ENCODE data around the gene CACNA1H.
"Not testable (repeated sequence)": the region's sequence is repeated elsewhere in the genome, so short reads cannot be mapped to it uniquely, and the experiment has no call there.

CACNA1H gene

DNA sequence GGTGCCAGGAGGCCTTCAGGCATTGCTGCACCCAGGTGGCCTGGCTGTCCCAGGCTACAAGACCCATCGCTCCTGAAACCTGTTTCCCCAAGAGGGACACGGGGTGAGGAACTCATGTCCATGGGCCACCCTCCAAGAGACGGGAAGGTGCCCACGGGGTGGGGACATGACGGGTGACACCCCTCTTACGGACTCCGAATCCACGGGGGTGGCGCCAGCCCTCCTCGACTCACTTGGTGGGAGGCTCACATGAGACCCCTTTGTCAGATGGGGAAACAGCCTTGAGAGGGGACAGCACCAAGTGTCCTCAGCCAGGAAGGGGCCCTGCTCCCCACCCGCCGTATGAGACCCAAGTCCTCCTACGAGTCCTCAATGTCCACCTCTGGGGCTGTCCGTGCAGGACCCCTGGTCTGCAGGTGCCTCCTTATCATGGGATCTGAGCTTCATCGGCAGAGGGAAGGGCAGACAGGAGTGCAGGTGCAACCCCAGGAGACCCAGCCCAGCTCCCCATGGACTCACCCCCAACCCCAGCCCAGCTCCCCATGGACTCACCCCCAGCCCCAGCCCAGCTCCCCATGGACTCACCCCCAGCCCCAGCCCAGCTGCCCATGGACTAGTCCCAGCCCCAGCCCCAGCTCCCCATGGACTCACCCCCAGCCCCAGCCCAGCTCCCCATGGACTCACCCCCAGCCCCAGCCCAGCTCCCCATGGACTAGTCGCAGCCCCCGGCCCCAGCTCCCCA lies 77.7 kb downstream of the CACNA1H start:
- not testable (repeated sequence) for DNase-seq

DNA sequence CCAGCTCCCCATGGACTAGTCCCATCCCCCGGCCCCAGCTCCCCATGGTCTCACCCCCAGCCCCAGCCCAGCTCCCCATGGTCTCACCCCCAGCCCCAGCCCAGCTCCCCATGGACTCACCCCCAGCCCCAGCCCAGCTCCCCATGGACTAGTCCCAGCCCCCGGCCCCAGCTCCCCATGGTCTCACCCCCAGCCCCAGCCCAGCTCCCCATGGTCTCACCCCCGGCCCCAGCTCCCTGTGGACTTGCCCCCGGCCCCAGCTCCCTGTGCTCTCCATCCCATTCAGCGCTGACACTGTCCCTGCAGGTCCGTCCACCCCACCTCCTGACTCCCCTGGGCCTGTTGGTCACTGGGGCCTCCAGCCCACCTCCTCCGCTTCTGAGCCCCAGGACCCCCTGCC lies 78.4 kb downstream of the CACNA1H start:
- not testable (repeated sequence) for DNase-seq

DNA sequence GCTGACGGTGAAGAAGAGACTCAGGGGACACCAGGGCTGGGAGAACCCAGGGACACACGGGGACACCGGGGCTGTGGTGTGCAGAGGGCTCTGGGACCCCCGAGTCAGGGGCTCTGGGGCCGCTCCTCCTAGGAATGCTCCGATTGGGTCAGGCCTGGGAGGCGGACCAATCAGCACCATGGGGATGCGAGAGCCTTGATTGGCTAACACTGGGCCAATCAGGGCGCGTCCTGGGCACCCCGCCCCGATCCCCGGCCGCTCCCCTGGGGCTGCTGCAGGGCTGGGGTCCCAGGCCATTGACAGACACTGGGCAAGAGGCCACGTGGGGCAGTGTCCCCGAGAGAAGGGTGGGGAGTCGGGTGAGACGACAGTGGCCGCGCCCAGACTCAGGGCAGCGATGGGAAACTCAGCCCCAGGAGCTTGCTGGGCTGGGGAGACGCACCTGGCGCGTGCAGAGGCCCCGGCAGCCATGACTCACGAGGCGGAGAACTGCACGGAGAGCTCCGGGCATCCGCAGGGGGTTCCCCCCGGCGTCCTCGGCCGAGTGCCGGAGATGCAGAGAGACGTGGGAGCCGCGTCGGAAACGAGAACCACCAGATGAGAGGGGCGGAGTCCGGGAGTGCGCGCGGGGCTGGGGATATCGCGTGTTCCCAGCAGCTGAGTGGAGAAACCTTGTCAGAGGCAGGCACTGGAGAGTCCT lies 79.3 kb downstream of the CACNA1H start:
- DNase-seq = not testable (repeated sequence)

DNA sequence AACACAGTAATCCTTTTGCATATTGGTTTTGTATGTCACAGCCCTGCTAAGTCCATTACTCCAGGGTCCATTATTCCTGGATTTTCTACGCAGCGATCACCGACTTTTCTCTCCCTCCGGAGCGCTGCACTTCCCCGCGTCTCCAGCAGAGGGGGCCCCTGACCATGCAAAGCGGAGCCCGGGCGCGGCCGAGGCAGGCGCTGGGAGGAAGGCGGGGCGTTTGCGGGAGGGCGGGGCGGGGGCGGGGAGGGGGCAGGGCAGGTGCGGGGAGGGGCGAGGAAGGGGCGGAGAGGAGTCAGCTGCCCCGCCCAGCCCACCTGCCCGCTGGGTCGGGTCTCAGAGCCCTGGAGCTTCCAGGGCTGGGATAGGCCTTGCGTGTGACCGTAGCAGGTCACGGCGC lies 83.8 kb downstream of the CACNA1H start:
- DNase-seq = not testable (repeated sequence)

DNA sequence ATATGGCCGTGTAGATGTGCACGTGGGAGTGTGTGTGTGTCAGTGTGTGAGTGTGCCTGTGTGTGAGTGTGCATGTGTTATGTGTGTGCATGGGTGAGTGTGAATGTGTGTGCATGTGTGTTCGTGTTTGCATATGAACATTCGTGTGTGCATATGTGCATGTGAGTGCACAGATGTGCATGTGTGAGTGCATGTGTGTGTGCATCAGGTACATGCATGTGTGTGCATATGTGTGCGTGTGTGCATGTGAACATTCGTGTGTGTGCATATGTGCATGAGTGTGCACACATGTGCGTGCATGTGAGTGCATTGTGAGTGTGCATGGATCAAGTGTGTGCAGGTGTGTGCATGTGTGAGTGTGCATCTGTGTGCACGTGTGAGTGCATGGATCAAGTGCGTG lies 85.1 kb downstream of the CACNA1H start:
- DNase-seq = no peak

DNA sequence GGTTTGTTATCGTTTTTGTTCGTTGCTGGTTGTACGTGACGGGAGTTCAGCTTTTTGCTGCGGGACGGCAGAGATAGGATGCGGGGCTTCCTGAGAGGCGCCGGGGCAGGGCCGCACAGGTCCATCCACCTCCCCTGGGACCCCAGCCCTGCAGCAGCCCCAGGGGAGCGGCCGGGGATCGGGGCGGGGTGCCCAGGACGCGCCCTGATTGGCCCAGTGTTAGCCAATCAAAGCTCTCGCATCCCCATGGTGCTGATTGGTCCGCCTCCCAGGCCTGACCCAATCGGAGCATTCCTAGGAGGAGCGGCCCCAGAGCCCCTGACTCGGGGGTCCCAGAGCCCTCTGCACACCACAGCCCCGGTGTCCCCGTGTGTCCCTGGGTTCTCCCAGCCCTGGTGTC lies 86.0 kb downstream of the CACNA1H start:
- DNase-seq = not testable (repeated sequence)

DNA sequence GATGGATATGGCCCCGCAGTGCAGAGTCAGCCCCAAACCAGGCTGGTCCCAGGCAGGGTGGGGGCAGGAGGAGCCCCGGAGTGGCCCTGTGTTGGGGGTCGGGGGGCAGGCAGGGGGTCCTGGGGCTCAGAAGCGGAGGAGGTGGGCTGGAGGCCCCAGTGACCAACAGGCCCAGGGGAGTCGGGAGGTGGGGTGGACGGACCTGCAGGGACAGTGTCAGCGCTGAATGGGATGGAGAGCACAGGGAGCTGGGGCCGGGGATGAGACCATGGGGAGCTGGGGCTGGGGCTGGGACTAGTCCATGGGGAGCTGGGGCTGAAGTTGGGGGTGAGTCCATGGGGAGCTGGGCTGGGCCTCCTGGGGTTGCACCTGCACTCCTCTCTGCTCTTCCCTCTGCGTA lies 86.7 kb downstream of the CACNA1H start:
- DNase-seq = not testable (repeated sequence)

DNA sequence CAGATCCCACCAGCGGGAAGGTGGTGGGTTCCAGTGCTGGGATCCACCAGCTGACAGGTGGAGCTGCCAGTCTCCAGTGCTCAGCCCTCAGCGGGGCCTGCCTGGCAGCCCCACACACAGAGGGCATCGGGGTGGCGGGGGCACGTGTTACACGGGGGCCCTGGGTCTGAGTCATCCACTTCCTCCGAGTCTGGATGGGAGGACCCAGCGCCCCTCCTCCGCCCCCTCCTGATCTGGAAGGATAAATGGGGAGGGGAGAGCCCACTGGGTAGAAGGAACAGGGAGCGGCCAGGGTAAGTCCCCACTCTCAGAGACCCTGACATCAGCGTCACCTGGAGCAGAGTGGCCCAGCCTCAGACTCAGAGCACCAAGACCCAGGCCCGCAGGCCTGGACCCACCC lies 87.5 kb downstream of the CACNA1H start, which contains the start of gene TPSAB1:
Gene TPSAB1 (plus strand): TSS at position 270 of the 400 bp plus-strand sequence. CDS start 234 bp downstream, outside the sequence.
- DNase-seq = not testable (repeated sequence)

DNA sequence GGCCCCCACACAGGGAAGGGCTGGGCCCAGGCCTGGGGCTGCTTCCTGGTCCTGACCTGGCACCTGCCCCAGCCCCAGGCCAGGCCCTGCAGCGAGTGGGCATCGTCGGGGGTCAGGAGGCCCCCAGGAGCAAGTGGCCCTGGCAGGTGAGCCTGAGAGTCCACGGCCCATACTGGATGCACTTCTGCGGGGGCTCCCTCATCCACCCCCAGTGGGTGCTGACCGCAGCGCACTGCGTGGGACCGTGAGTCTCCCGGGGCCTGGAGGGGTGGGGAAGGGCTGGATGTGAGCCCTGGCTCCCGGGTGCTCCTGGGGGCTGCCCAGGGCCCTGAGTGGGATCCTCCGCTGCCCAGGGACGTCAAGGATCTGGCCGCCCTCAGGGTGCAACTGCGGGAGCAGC lies 88.2 kb downstream of the CACNA1H start:
- DNase-seq = not testable (repeated sequence)

DNA sequence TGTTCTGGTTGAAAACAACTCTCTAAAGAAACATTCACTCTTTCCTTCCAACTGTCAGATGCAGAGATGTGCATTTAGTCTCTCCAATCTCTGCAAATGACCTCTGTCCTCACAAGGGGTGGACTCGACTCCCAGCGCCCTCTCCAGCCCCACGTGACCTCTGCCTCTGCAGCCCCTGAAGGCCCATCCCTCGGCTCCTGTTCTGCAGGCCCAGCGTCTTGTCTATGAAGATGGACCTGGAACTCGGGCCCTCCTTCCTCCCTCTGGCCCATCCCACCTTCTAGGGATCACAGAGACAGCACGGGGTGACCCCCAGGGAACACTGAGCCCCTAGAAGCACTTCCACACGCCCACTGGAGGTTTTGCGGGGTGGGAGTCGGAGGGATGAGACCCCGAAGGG lies 90.5 kb downstream of the CACNA1H start:
- not testable (repeated sequence) for DNase-seq

DNA sequence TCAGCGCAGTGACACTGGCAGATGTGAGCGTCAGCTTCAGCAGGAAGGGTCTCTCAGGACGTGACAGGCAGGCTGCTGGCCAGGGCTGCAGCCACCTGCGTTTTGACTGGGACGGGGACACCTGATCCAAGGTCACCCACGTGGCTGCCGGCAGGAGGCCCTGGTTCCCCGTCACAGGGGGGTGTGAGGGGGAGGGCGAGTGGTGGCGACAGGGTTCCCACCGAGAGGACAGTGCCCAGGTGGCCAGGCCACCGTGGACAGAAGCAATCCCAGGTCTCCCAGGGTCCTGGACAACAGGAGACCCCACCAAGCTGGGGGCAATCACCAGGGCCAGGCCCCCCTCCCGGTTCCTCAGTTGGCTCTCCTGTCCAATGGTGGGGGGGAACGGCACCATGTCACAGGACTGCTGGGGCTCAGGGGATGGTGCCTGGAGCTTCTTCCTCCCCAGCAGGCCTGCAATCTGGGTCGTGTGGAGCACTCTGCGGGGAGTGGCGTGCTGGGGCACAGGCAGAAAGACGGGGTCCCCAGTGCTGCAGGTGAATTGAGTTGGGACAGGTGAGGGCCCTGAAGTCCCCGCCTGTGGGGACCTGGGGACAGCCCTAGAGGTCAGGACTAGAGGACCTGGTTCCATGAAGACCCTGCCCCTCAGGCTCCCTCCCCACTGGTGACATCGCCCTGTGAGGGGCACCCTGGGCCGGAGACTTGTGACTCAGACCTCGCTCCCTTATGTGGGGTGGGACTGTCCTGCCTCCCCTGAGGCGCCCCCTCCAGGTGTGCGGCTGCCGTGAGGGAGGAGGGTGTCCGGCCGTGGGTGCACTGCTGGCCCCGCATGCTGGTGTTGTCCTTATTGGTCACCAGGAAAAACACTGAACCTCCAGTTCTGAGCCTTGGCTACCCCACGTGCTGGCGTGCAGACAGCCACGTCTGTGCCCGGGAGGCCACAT lies 91.3 kb downstream of the CACNA1H start:
- DNase-seq = not testable (repeated sequence)

DNA sequence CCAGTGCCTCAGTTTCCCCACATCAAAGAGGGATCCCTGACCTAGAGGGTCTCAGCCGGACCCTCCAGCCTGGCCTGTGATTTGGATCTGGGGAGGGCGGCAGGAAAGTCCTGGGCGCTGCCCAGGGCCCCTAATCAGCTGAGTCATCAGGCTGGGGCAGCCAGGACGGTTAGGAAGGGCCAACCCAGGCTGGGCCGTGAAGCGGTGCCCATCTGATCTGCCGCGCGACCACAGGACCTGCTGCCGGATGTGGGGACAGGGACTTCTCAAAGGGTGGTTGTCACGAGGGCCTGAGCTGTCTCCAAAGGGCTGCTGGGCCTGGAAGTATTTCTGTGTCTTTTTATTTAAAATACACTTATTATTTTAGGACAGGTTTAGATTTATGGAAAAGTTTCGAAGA lies 92.0 kb downstream of the CACNA1H start:
- DNase-seq = no peak

DNA sequence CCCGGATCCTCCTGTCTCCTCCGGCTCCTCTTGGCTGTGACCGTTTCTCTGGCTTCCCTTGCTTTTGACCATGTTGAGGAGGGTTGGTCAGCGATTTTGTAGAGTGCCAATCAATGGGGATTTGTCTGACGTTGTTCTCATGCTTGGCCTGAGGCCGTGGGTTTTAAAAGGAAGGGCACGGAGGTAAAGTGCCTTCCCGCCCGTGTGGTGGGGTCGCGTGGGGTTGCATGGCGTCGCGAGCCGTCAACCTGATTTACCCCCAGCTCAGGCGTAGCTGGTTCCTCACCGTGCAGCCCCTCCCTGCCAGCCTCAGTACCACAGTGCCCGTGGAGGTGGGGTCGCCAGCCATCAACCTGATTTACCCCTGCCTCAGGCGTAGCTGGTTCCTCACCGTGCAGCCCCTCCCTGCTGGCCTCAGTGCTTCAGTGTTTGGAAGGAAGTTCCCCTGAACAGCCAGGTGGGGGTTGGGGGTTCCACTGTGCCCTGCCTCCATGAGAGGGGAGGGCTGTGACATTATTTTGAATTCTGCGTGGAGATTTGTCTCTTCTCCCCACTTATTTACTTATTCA lies 92.6 kb downstream of the CACNA1H start:
- no peak for DNase-seq

DNA sequence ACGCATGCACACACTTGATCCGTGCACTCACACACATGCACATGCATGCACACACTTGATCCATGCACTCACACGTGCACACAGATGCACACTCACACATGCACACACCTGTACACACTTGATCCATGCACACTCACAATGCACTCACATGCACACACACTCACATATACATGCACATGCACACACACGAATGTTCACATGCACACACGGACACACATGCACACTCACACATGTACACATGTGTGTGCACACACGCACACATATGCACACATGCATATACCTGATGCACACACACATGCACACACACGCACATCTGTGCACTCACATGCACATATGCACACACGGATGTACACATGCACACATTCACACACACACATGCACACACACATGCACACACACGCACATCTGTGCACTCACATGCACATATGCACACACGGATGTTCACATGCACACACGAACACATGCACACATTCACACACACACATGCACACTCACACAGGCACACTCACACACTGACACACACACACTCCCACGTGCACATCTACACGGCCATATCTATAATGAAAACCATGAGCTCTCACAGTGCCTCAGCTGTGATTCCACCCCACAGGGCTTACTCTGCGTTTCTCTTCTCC lies 95.1 kb downstream of the CACNA1H start:
- DNase-seq = not testable (repeated sequence)

DNA sequence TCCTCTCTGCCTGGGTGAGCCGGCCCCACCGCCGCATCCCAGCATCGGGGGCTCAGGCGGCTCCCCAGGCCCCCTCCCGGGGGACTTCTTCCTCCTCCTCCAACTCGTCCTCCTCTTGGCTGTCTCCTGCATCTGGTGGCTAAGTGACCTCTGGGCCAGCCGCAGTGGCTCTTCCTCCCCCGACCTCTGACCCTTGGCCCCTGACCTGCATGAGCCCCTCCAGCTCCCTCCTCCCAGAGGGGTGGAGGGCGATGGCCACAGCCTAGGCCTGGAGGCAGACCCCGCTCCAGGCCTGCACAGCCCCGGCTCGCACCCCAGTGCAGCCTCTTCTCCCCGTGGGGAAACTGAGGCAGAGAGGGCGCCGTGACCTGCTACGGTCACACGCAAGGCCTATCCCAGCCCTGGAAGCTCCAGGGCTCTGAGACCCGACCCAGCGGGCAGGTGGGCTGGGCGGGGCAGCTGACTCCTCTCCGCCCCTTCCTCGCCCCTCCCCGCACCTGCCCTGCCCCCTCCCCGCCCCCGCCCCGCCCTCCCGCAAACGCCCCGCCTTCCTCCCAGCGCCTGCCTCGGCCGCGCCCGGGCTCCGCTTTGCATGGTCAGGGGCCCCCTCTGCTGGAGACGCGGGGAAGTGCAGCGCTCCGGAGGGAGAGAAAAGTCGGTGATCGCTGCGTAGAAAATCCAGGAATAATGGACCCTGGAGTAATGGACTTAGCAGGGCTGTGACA lies 96.3 kb downstream of the CACNA1H start:
- DNase-seq = not testable (repeated sequence)

DNA sequence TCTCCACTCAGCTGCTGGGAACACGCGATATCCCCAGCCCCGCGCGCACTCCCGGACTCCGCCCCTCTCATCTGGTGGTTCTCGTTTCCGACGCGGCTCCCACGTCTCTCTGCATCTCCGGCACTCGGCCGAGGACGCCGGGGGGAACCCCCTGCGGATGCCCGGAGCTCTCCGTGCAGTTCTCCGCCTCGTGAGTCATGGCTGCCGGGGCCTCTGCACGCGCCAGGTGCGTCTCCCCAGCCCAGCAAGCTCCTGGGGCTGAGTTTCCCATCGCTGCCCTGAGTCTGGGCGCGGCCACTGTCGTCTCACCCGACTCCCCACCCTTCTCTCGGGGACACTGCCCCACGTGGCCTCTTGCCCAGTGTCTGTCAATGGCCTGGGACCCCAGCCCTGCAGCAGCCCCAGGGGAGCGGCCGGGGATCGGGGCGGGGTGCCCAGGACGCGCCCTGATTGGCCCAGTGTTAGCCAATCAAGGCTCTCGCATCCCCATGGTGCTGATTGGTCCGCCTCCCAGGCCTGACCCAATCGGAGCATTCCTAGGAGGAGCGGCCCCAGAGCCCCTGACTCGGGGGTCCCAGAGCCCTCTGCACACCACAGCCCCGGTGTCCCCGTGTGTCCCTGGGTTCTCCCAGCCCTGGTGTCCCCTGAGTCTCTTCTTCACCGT lies 100.9 kb downstream of the CACNA1H start:
- not testable (repeated sequence) for DNase-seq

DNA sequence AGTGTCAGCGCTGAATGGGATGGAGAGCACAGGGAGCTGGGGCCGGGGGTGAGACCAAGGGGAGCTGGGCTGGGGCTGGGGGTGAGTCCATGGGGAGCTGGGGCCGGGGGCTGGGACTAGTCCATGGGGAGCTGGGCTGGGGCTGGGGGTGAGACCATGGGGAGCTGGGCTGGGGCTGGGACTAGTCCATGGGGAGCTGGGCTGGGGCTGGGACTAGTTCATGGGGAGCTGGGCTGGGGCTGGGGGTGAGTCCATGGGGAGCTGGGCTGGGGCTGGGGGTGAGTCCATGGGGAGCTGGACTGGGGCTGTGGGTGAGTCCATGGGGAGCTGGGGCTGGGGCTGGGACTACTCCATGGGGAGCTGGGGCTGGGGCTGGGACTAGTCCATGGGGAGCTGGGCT lies 101.9 kb downstream of the CACNA1H start:
- DNase-seq = not testable (repeated sequence)

DNA sequence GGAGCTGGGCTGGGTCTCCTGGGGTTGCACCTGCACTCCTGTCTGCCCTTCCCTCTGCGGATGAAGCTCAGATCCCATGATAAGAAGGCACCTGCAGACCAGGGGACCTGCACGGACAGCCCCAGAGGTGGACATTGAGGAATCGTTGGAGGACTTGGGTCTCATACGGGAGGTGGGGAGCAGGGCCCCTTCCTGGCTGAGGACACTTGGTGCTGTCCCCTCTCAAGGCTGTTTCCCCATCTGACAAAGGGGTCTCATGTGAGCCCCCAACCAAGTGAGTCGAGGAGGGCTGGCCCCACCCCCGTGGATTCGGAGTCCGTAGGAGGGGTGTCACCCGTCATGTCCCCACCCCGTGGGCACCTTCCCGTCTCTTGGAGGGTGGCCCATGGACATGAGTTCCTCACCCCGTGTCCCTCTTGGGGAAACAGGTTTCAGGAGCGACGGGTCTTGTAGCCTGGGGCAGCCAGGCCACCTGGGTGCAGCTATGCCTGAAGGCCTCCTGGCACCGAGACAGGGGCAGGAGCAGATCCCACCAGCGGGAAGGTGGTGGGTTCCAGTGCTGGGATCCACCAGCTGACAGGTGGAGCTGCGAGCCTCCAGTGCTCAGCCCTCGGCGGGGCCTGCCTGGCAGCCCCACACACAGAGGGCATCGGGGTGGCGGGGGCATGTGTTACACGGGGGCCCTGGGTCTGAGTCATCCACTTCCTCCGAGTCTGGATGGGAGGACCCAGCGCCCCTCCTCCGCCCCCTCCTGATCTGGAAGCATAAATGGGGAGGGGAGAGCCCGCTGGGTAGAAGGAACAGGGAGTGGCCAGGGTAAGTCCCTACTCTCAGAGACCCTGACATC lies 102.6 kb downstream of the CACNA1H start, which contains the start of gene TPSD1:
Gene TPSD1 (plus strand): TSS at position 794 of the 847 bp plus-strand sequence. CDS start 212 bp downstream, outside the sequence.
- not testable (repeated sequence) for DNase-seq

DNA sequence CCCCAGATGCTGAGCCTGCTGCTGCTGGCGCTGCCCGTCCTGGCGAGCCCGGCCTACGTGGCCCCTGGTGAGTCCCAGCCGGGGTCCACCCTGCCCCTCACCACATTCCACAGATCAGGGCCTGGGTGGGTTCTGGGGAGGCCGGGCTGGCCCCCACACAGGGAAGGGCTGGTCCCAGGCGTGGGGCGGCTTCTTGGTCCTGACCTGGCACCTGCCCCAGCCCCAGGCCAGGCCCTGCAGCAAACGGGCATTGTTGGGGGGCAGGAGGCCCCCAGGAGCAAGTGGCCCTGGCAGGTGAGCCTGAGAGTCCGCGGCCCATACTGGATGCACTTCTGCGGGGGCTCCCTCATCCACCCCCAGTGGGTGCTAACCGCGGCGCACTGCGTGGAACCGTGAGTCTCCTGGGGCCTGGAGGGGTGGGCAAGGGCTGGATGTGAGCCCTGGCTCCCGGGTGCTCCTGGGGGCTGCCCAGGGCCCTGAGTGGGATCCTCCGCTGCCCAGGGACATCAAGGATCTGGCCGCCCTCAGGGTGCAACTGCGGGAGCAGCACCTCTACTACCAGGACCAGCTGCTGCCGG lies 103.5 kb downstream of the CACNA1H start:
- not testable (repeated sequence) for DNase-seq
